Breast epithelium (tissue), 4 donors: ENCODE results near the gene FXYD4. TPM values are rescaled to one million over a fixed set of nuclear protein-coding genes. Genes with fewer than 3 reads are reported as not detected.

ENCODE experiments used
- DNase-seq, 2 donors: peaks; one replicate each; pipeline ENCODE4 v3.0.0-alpha.2; 2019; ENCODE audit warnings: low spot score in 2 of 2
- H3K27ac ChIP-seq, 2 donors: fragments of 200-600 bp; sonication (generic) in 1 of 2; one replicate each; pipeline ENCODE4 v1.5.1; 2016 to 2019; ENCODE audit warnings: mild to moderate bottlenecking in 1 of 2
- H3K27me3 ChIP-seq, 2 donors: fragments of 200-600 bp; sonication (generic) in 1 of 2; one replicate each; pipeline versions ENCODE4 v1.5.1 to v1.6.0; 2017 to 2019; ENCODE audit warnings: control low read depth in 1 of 2, mild to moderate bottlenecking in 1 of 2
- H3K36me3 ChIP-seq: fragments of 200-600 bp; one replicate; pipeline ENCODE4 v1.5.1; 2019
- H3K4me1 ChIP-seq, 2 donors: fragments of 200-600 bp; sonication (generic); one replicate each; pipeline ENCODE4 v1.5.1; 2016 to 2019; ENCODE audit warnings: control low read depth in 1 of 2
- H3K4me3 ChIP-seq, 3 donors: fragments of 200-600 bp; sonication (generic); 1 replicate in 2 of 3; 2 replicates in 1 of 3; pipeline ENCODE4 v1.5.1; 2016 to 2019; ENCODE audit warnings: mild to moderate bottlenecking in 3 of 3, moderate library complexity in 2 of 3
- H3K9me3 ChIP-seq, 2 donors: fragments of 200-600 bp; sonication (generic) in 1 of 2; one replicate each; pipeline ENCODE4 v1.5.1; 2016 to 2019; ENCODE audit warnings: control low read depth in 1 of 2
- POLR2A ChIP-seq: fragments of 450-650 bp; IDR thresholded peaks from one replicate; pipeline ENCODE4 v1.6.1; 2016; ENCODE audit warnings: antibody characterized with exemption, mild to moderate bottlenecking, moderate library complexity
- POLR2AphosphoS5 ChIP-seq, 3 donors: sonication (generic); formaldehyde crosslinking; IDR thresholded peaks; one replicate each; pipeline ENCODE4 v1.6.1; 2017; ENCODE audit warnings: antibody characterized with exemption in 3 of 3
- intact Hi-C: fragments of 100-400 bp; cut with DNase I; formaldehyde crosslinking; loops from one replicate; pipeline ENCODE4 v1.15.1; 2023; ENCODE audit warnings: low total_unique reads
- total RNA-seq, 3 donors: library from RNA; depleted of rRNA; stranded (reverse); fragments of >200 nt; gene quantifications; one replicate each; pipeline ENCODE4 v1.1.0, GENCODE V29; 2016
- TF ChIP-seq, protein P1 (sequence below), 3 donors: fragments of 450-650 bp; IDR thresholded peaks; one replicate each; pipeline ENCODE4 v1.5.1; 2016 to 2017; ENCODE audit warnings: antibody characterized with exemption in 3 of 3, mild to moderate bottlenecking in 3 of 3, moderate library complexity in 3 of 3

Gene FXYD4
- total RNA-seq, 3 donors from 2014 or later, result not detected

DNA sequence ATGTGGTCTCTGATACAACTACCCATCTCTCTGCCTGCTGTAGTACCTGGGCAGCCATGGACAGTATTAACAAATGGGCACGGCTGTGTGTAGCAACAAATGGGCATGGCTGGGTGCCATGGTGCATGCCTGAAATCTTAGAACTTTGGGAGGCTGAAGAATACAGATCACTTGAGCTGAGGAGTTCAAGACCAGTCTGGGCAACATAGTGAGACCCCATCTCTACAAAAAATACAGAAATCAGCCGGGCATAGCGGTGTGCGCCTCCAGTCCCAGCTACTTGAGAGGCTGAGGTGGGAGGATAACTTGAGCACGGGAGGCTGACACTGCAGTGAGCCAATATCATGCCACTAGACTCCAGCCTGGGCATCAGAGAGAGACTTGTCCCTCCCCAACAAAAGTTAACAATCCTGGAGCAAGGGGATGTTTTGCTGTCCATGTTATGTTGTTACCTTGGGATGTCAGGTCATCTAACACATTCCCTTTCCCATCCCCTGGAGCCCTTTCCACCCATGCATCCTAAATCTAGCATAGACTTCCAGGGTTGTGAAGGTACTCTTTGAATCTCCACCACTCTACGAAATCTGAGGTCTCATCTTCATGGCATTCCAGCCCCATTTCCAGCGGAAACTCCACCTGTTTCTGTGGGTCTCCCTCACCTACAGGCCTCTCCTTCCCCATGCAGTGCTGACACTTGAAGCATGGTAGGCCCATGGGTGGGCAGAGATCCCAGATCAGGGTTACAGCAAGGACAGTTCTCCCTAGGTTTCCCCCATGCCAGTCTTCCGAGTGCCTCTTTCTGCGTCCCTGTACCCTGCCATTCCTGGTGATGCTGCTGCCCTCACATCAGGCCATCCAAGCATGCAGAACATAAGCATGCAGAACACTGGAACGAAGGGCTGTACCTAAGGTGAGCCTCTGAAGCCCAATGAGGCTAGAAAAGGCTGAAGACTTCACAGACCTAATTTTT is 13.1 kb downstream of the FXYD4 start:
- Histone ChIP-seq H3K4me1 (no peaks in the 10 kb centered on the region), H3K27ac (no peak overlapping the region), H3K9me3 (no peaks in the 10 kb centered on the region), H3K27me3 (no peaks in the 10 kb centered on the region), H3K36me3 (no peaks in the 10 kb centered on the region), H3K4me3 (no peak overlapping the region)
- TF ChIP-seq POLR2A, result no peak
- TF ChIP-seq, protein P1, sequence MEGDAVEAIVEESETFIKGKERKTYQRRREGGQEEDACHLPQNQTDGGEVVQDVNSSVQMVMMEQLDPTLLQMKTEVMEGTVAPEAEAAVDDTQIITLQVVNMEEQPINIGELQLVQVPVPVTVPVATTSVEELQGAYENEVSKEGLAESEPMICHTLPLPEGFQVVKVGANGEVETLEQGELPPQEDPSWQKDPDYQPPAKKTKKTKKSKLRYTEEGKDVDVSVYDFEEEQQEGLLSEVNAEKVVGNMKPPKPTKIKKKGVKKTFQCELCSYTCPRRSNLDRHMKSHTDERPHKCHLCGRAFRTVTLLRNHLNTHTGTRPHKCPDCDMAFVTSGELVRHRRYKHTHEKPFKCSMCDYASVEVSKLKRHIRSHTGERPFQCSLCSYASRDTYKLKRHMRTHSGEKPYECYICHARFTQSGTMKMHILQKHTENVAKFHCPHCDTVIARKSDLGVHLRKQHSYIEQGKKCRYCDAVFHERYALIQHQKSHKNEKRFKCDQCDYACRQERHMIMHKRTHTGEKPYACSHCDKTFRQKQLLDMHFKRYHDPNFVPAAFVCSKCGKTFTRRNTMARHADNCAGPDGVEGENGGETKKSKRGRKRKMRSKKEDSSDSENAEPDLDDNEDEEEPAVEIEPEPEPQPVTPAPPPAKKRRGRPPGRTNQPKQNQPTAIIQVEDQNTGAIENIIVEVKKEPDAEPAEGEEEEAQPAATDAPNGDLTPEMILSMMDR (IDR thresholded peaks at IDR 0.05), result no peak
- TF ChIP-seq POLR2AphosphoS5 (IDR thresholded peaks at IDR 0.05), result no peak
- DNase-seq, result peak in 1 of 2 donors; percentile 44
- intact Hi-C loops, result no loop called here

DNA sequence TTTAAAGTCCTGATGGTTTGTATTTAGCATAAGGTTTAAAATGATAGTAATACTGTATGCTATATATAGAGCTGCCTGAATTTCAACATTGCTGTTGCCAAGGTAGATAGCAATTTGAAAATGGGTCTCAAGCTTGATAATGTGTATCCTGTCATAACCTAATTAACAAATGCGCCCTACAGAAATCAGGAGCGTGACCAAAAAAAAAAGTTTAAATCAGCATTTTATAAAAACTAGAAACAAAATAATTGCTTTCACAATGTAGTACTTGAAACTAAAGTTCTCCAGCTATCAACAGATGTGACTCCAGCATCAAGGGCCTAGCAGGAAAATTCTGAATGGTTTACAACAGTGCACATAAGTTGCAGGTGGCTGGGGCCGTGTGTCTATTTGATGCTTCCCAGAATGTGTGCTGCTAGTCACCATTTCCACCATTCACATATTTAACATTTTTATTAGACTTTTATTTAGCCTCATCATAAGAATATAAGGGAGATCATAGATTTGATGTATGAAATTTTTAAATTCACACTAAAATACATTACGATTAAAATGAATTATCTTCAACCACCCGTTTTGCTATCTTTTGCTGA is 14.1 kb downstream of the FXYD4 start:
- Histone ChIP-seq H3K9me3 (no peaks in the 10 kb centered on the region), H3K27ac (no peak overlapping the region), H3K36me3 (no peaks in the 10 kb centered on the region), H3K4me1 (no peaks in the 10 kb centered on the region), H3K4me3 (no peak overlapping the region), H3K27me3 (no peaks in the 10 kb centered on the region)
- no peak for DNase-seq
- intact Hi-C loops, result no loop called here
- no peak for TF ChIP-seq POLR2AphosphoS5 (IDR thresholded peaks at IDR 0.05)
- TF ChIP-seq, protein P1 (IDR thresholded peaks at IDR 0.05), result no peak
- no peak for TF ChIP-seq POLR2A

DNA sequence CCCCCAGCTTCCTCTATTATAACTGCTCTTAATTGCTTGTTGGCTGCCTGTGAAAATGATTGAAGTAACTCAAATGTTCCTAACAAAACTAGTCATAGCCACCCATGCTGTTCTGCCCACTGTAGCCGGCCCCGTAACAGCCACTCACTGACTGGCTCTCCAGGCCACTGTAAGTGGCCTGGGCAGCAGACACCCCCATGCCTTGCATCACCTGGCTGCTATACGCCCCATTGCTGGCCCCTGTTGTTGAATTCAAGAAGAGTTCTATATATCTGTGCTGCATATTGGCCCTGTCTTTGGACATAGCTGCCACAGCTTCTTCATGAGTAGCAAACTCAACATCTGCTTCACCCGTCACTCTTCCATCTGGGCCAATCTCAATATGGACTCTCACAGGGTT is 15.1 kb downstream of the FXYD4 start:
- H3K9me3 ChIP-seq, result no peaks in the 10 kb centered on the region
- no peaks in the 10 kb centered on the region for H3K27me3 ChIP-seq
- TF ChIP-seq, protein P1 (IDR thresholded peaks at IDR 0.05), result no peak
- TF ChIP-seq POLR2A (no peak), POLR2AphosphoS5 (IDR thresholded peaks at IDR 0.05) (no peak)
- H3K4me3 ChIP-seq, result no peak overlapping the region
- no peak overlapping the region for H3K27ac ChIP-seq
- intact Hi-C loops, result no loop called here
- H3K36me3 ChIP-seq, result no peaks in the 10 kb centered on the region
- H3K4me1 ChIP-seq, result no peaks in the 10 kb centered on the region
- peak in 1 of 2 donors; percentile 12 for DNase-seq

DNA sequence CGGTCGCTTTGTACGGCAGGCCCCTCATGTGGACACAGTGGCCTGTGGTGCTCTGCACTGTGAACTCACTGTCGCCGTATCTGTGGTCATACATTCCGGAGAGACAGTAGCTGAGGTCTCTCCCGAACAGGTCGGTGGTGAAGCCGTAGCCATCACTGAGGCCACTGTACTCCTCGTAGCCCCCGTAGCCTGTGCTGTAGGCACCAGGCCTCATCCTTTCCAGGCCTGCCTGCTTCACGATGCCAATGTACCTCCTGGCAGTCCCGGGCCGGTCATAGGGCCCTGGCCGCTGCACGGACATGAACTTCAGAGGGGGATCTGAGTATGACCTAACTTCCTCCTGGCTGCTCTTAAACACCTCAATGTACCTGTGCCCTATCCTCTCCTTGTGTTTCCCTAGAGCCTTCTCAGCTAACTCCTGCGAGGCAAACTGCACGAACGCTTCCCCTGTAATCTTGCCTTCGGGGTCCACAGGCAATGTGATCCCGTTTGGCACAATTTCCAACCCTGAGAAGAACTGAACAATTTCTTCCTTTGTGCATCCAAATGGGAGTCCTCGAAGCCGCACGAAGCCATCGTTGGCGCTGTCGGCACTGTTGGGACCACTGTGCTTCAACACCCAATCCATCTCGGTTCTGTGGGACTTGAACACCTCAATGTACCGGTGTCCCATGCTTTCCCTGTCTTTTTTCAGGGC is 15.7 kb downstream of the FXYD4 start:
- peak in 1 of 2 donors; percentile 14 for DNase-seq
- H3K4me1 ChIP-seq, result no peaks in the 10 kb centered on the region
- intact Hi-C loops, result no loop called here

DNA sequence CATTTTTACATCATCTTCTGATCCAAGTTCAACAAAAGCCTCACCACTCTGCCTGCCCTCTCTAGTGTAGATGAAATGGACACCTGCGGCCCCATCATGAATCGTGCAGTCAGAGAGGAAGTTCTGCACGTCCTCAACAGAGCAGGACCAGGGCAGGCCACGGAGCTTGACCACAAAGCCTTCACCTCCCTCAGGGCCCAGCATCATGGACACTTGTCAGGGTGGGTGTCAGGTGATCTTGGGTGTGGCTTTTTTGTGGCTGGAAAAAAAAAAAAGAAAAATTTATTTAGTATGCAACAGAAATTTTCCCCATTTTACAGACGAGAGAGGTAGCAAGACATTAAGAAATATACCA is 16.2 kb downstream of the FXYD4 start:
- H3K9me3 ChIP-seq, result no peaks in the 10 kb centered on the region
- no peaks in the 10 kb centered on the region for H3K4me1 ChIP-seq
- H3K27ac ChIP-seq, result no peak overlapping the region
- DNase-seq, result peak in 1 of 2 donors; percentile 31
- no peak overlapping the region for H3K4me3 ChIP-seq
- H3K27me3 ChIP-seq, result no peaks in the 10 kb centered on the region
- intact Hi-C loops, result no loop called here
- TF ChIP-seq POLR2A, result no peak
- TF ChIP-seq POLR2AphosphoS5 (IDR thresholded peaks at IDR 0.05), result no peak
- TF ChIP-seq, protein P1 (IDR thresholded peaks at IDR 0.05), result no peak
- H3K36me3 ChIP-seq, result no peaks in the 10 kb centered on the region

More for the DNA sequence above, 15.7 kb downstream of the FXYD4 start:
- no peaks in the 10 kb centered on the region for H3K36me3 ChIP-seq
- no peak overlapping the region for H3K4me3 ChIP-seq
- H3K27me3 ChIP-seq, result no peaks in the 10 kb centered on the region
- no peak overlapping the region for H3K27ac ChIP-seq
- H3K9me3 ChIP-seq, result no peaks in the 10 kb centered on the region
- TF ChIP-seq POLR2AphosphoS5 (IDR thresholded peaks at IDR 0.05), result no peak
